OCI-LY7 (cell line): ENCODE results near the gene ANKUB1.

Experiments
- CTCF ChIP-seq: fragments of 200-600 bp; sonication (generic); conservative IDR thresholded peaks from 2 replicates; pipeline ENCODE4 v1.5.1; 2014; ENCODE audit warnings: mild to moderate bottlenecking, antibody characterized with exemption, low read length, moderate library complexity, mixed read lengths
- EZH2phosphoT487 ChIP-seq: fragments of 200-600 bp; sonication (generic); IDR thresholded peaks from 2 replicates; pipeline ENCODE4 v1.6.1; 2018; ENCODE audit warnings: low read depth, borderline replicate concordance, mild to moderate bottlenecking, mixed run types, antibody characterized with exemption, low read length, moderate library complexity, mixed read lengths

GRCh38 chr3:149809699-149810098 is 17.3 kb upstream of the ANKUB1 start:
- no peak for TF ChIP-seq CTCF
- no peak for TF ChIP-seq EZH2phosphoT487
